Hepatocyte (in vitro differentiated cells): ENCODE data around the gene STK32C.

Experiments
- CTCF ChIP-seq: fragments of 200-600 bp; sonication (generic); IDR thresholded peaks from 2 replicates; pipeline ENCODE4 v1.5.1; 2016; ENCODE audit warnings: antibody characterized with exemption, mild to moderate bottlenecking; ENCODE audit not compliant: poor library complexity
- EZH2 ChIP-seq: fragments of 200-600 bp; sonication (generic); IDR thresholded peaks from 2 replicates; pipeline ENCODE4 v1.6.1; 2016; ENCODE audit warnings: antibody characterized with exemption, mild to moderate bottlenecking, borderline replicate concordance
- EZH2phosphoT487 ChIP-seq: fragments of 200-600 bp; sonication (generic); IDR thresholded peaks from one replicate; pipeline ENCODE4 v1.6.1; 2018; ENCODE audit warnings: antibody characterized with exemption, mild to moderate bottlenecking, low read depth, moderate library complexity; ENCODE audit not compliant: unreplicated experiment, severe bottlenecking

GRCh38 chr10:132299371-132300336, 8.1 kb downstream of the STK32C start:
- TF ChIP-seq CTCF (no peak), EZH2 (no peak), EZH2phosphoT487 (no peak)
